GM12878 (cell line): ENCODE data around the gene TANK.

Experiments
- CTCF ChIP-seq, 3 experiments: IDR thresholded peaks in 2 of 3; conservative IDR thresholded peaks in 1 of 3; 2 replicates each; pipeline ENCODE4 v1.5.1; 2011; ENCODE audit warnings: low read depth in 3 of 3, low read length in 3 of 3, mild to moderate bottlenecking in 3 of 3, control low read depth in 2 of 3, moderate library complexity in 2 of 3, inconsistent platforms in 1 of 3, mixed read lengths in 1 of 3; ENCODE audit not compliant: control insufficient read depth in 2 of 3, insufficient read depth in 1 of 3; ENCODE audit errors: extremely low read depth in 1 of 3
- E2F8 ChIP-seq: fragments of 450-650 bp; IDR thresholded peaks from 2 replicates; pipeline ENCODE4 v1.6.1; 2018; ENCODE audit warnings: mild to moderate bottlenecking, low read depth, moderate library complexity; ENCODE audit not compliant: partially characterized antibody
- EZH2 ChIP-seq: IDR thresholded peaks from 2 replicates; pipeline ENCODE4 v1.6.1; 2012; ENCODE audit warnings: low read depth, mild to moderate bottlenecking, control low read depth, inconsistent platforms, low read length, borderline replicate concordance; ENCODE audit not compliant: control insufficient read depth
- TARDBP ChIP-seq: IDR thresholded peaks from 2 replicates; pipeline ENCODE4 v1.6.1; 2016; ENCODE audit warnings: borderline replicate concordance
- ZBTB4 ChIP-seq: fragments of 450-650 bp; formaldehyde crosslinking; IDR thresholded peaks from 2 replicates; pipeline ENCODE4 v1.4.0; 2022; ENCODE audit warnings: mild to moderate bottlenecking, moderate library complexity

- TF ChIP-seq CTCF (IDR thresholded peaks at IDR 0.05 in 2 of 3, conservative IDR thresholded peaks at IDR 0.05 in 1 of 3; ENCODE audit: control insufficient read depth in 2 of 3, extremely low read depth in 1 of 3, insufficient read depth in 1 of 3, low read depth in 3 of 3, low read length in 3 of 3) (no peak), E2F8 (no peak), TARDBP (no peak), ZBTB4 (no peak), EZH2 (no peak)
These were observed 37.3 kb upstream of the TANK start for GRCh38 chr2:161122772-161123530.
